Measurements from ENCODE around the gene ADAMTSL3. TPM values are rescaled to one million over a fixed set of nuclear protein-coding genes. Genes with fewer than 3 reads are reported as not detected.

The ADAMTSL3 gene
- total RNA-seq, 1 experiment from 2014 or later: 1.8 TPM

- TF ChIP-seq E2F1 (CRISPR knock-in tag; IDR thresholded peaks at IDR 0.05) (no peak), OVOL2 (CRISPR knock-in tag; IDR thresholded peaks at IDR 0.05; ENCODE audit: borderline replicate concordance) (no peak), ETV6 (CRISPR knock-in tag; IDR thresholded peaks at IDR 0.05) (no peak), SMAD4 (CRISPR knock-in tag; IDR thresholded peaks at IDR 0.05) (no peak)
- TF ChIP-seq, protein P1, sequence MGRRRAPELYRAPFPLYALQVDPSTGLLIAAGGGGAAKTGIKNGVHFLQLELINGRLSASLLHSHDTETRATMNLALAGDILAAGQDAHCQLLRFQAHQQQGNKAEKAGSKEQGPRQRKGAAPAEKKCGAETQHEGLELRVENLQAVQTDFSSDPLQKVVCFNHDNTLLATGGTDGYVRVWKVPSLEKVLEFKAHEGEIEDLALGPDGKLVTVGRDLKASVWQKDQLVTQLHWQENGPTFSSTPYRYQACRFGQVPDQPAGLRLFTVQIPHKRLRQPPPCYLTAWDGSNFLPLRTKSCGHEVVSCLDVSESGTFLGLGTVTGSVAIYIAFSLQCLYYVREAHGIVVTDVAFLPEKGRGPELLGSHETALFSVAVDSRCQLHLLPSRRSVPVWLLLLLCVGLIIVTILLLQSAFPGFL (CRISPR knock-in tag; IDR thresholded peaks at IDR 0.05; ENCODE audit: borderline replicate concordance): no peak
- TF ChIP-seq, protein P2, sequence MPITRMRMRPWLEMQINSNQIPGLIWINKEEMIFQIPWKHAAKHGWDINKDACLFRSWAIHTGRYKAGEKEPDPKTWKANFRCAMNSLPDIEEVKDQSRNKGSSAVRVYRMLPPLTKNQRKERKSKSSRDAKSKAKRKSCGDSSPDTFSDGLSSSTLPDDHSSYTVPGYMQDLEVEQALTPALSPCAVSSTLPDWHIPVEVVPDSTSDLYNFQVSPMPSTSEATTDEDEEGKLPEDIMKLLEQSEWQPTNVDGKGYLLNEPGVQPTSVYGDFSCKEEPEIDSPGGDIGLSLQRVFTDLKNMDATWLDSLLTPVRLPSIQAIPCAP (CRISPR knock-in tag; IDR thresholded peaks at IDR 0.05): no peak
- TF ChIP-seq, protein P3, sequence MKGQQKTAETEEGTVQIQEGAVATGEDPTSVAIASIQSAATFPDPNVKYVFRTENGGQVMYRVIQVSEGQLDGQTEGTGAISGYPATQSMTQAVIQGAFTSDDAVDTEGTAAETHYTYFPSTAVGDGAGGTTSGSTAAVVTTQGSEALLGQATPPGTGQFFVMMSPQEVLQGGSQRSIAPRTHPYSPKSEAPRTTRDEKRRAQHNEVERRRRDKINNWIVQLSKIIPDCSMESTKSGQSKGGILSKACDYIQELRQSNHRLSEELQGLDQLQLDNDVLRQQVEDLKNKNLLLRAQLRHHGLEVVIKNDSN (CRISPR knock-in tag; IDR thresholded peaks at IDR 0.05): no peak
These were observed 258.4 kb downstream of the ADAMTSL3 start (continued) for GRCh38 chr15:83912343-83912742.

DNA sequence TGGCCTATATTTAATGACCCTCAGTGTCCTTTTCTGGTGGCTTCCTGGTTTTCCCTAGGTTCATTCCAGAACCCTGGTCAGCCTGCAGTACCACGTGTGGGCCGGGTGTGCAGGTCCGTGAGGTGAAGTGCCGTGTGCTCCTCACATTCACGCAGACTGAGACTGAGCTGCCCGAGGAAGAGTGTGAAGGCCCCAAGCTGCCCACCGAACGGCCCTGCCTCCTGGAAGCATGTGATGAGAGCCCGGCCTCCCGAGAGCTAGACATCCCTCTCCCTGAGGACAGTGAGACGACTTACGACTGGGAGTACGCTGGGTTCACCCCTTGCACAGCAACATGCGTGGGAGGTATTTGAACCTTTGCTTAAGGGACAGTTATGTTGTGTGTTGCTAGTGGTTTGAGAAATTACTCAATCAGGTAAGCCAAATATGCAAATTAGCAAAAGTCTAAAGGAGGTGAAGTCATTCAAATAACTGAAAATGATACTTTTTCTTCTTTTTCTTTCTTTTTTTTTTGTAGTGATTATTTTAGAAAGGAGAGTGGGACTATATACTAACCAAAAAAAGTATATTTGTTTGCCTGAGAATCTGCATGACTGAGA is 259.2 kb downstream of the ADAMTSL3 start:
- no peaks in the 10 kb centered on the region; the same call in 1 of the 2 replicates for H3K36me3 Mint-ChIP-seq
- CTCF ChIA-PET: no interaction called here
- H3K9me3 Mint-ChIP-seq: peaks cover 14% of the 10 kb centered on the region
- TF ChIP-seq SMAD3 (CRISPR knock-in tag; IDR thresholded peaks at IDR 0.05; ENCODE audit: borderline replicate concordance) (no peak), SP1 (CRISPR knock-in tag; conservative IDR thresholded peaks at IDR 0.05) (no peak), CREM (CRISPR knock-in tag; IDR thresholded peaks at IDR 0.05) (no peak), TEAD1 (CRISPR knock-in tag; IDR thresholded peaks at IDR 0.05) (no peak), JAZF1 (CRISPR knock-in tag; IDR thresholded peaks at IDR 0.05) (no peak), ZNF281 (CRISPR knock-in tag; IDR thresholded peaks at IDR 0.05) (no peak), ZMAT4 (CRISPR knock-in tag; IDR thresholded peaks at IDR 0.05) (no peak), ELF4 (CRISPR knock-in tag; IDR thresholded peaks at IDR 0.05; ENCODE audit: low read depth) (no peak), MXD4 (CRISPR knock-in tag; IDR thresholded peaks at IDR 0.05; ENCODE audit: borderline replicate concordance) (no peak), ZBTB21 (CRISPR knock-in tag; IDR thresholded peaks at IDR 0.05; ENCODE audit: borderline replicate concordance) (no peak), E2F4 (CRISPR knock-in tag; IDR thresholded peaks at IDR 0.05; ENCODE audit: borderline replicate concordance, low read depth) (no peak), TEAD4 (CRISPR knock-in tag; IDR thresholded peaks at IDR 0.05) (no peak), ZNF232 (CRISPR knock-in tag; IDR thresholded peaks at IDR 0.05) (no peak), NR1H2 (CRISPR knock-in tag; IDR thresholded peaks at IDR 0.05) (no peak)
- TF ChIP-seq, protein P2 (CRISPR knock-in tag; IDR thresholded peaks at IDR 0.05): no peak
- TF ChIP-seq, protein P4, sequence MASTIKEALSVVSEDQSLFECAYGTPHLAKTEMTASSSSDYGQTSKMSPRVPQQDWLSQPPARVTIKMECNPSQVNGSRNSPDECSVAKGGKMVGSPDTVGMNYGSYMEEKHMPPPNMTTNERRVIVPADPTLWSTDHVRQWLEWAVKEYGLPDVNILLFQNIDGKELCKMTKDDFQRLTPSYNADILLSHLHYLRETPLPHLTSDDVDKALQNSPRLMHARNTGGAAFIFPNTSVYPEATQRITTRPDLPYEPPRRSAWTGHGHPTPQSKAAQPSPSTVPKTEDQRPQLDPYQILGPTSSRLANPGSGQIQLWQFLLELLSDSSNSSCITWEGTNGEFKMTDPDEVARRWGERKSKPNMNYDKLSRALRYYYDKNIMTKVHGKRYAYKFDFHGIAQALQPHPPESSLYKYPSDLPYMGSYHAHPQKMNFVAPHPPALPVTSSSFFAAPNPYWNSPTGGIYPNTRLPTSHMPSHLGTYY (CRISPR knock-in tag; IDR thresholded peaks at IDR 0.05): no peak
- TF ChIP-seq, protein P5, sequence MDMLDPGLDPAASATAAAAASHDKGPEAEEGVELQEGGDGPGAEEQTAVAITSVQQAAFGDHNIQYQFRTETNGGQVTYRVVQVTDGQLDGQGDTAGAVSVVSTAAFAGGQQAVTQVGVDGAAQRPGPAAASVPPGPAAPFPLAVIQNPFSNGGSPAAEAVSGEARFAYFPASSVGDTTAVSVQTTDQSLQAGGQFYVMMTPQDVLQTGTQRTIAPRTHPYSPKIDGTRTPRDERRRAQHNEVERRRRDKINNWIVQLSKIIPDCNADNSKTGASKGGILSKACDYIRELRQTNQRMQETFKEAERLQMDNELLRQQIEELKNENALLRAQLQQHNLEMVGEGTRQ (CRISPR knock-in tag; IDR thresholded peaks at IDR 0.05): no peak
- POLR2A ChIA-PET: no interaction called here
- no peak for DNase-seq (ENCODE audit: low spot score)
- no peak overlapping the region for H3K27ac Mint-ChIP-seq
- ATAC-seq: no peak
- peaks cover 2% of the 10 kb centered on the region for H3K4me1 Mint-ChIP-seq
- no peak overlapping the region for H3K4me3 Mint-ChIP-seq
- no peaks in the 10 kb centered on the region for H3K27me3 Mint-ChIP-seq (ENCODE audit: low read depth)
